Transverse colon (tissue), 4 donors: ENCODE measurements around the gene PABPN1L. TPM values are rescaled to one million over a fixed set of nuclear protein-coding genes. Genes with fewer than 3 reads are reported as not detected.

Experiments
- DNase-seq: peaks from one replicate; pipeline ENCODE4 v3.0.0-alpha.2; 2019
- H3K27ac ChIP-seq, 4 donors: fragments of 200-600 bp; sonication (generic); 2 replicates each; pipeline ENCODE4 v1.5.1; 2016 to 2018; ENCODE audit warnings: inconsistent platforms in 4 of 4
- H3K27me3 ChIP-seq: fragments of 200-600 bp; sonication (generic); 2 replicates; pipeline ENCODE4 v1.5.1; 2017; ENCODE audit warnings: inconsistent platforms
- H3K36me3 ChIP-seq, 4 donors: fragments of 200-600 bp; sonication (generic); 2 replicates each; pipeline ENCODE4 v1.5.1; 2017 to 2019; ENCODE audit warnings: inconsistent platforms in 4 of 4
- H3K4me1 ChIP-seq, 4 donors: fragments of 200-600 bp; sonication (generic); 2 replicates each; pipeline ENCODE4 v1.5.1; 2017 to 2020; ENCODE audit warnings: inconsistent platforms in 4 of 4
- H3K4me3 ChIP-seq, 4 donors: fragments of 200-600 bp; sonication (generic); 1 replicate in 1 of 4; 2 replicates in 3 of 4; pipeline versions ENCODE4 v1.5.1 to v1.6.1; 2017 to 2019; ENCODE audit warnings: inconsistent platforms in 4 of 4
- H3K9me3 ChIP-seq, 2 donors: fragments of 200-600 bp; sonication (generic); 2 replicates each; pipeline ENCODE4 v1.5.1; 2017 to 2019; ENCODE audit warnings: inconsistent platforms in 2 of 2
- EP300 ChIP-seq: sonication (generic); formaldehyde crosslinking; IDR thresholded peaks from one replicate; pipeline ENCODE4 v1.6.1; 2017; ENCODE audit warnings: antibody characterized with exemption, low read depth
- POLR2A ChIP-seq: fragments of 450-650 bp; IDR thresholded peaks from one replicate; pipeline ENCODE4 v1.6.1; 2016; ENCODE audit warnings: antibody characterized with exemption, mild to moderate bottlenecking, moderate library complexity
- POLR2AphosphoS5 ChIP-seq, 3 donors: sonication (generic); formaldehyde crosslinking; IDR thresholded peaks; one replicate each; pipeline ENCODE4 v1.6.1; 2016; ENCODE audit warnings: antibody characterized with exemption in 3 of 3
- WGBS, 2 donors: methylation state at CpG; one replicate each; pipeline ENCODE4 v1.1.5; 2018; ENCODE audit warnings: low coverage in 1 of 2; 5-methylcytosine and 5-hydroxymethylcytosine counted together
- in situ Hi-C, 4 donors: fragments of 200-750 bp; cut with MboI; loops; one replicate each; pipeline versions ENCODE4 v1.15.0 to v1.15.1; 2017; ENCODE audit warnings: low sequenced_read_pairs in 3 of 4, low pct_ligation_motif_present in 1 of 4, low pct_unique_long_range_greater_than_20kb in 1 of 4
- intact Hi-C: fragments of 100-400 bp; cut with DNase I; formaldehyde crosslinking; loops from one replicate; pipeline ENCODE4 v1.15.1; 2023; ENCODE audit warnings: low total_unique reads
- total RNA-seq, 4 donors: library from RNA; depleted of rRNA; stranded (reverse); fragments of >200 nt; gene quantifications; one replicate each; pipeline ENCODE4 v1.1.0, GENCODE V29; 2016
- TF ChIP-seq, protein P1 (sequence below), 5 experiments: fragments of 200-600 bp in 3 of 5; fragments of 450-650 bp in 2 of 5; sonication (generic) in 3 of 5; IDR thresholded peaks; 1 replicate in 2 of 5; 2 replicates in 3 of 5; pipeline ENCODE4 v1.5.1; 2016 to 2017; ENCODE audit warnings: antibody characterized with exemption in 5 of 5, inconsistent platforms in 3 of 5, mild to moderate bottlenecking in 2 of 5, moderate library complexity in 1 of 5

PABPN1L gene
- total RNA-seq, 4 donors from 2014 or later, result not detected

DNA sequence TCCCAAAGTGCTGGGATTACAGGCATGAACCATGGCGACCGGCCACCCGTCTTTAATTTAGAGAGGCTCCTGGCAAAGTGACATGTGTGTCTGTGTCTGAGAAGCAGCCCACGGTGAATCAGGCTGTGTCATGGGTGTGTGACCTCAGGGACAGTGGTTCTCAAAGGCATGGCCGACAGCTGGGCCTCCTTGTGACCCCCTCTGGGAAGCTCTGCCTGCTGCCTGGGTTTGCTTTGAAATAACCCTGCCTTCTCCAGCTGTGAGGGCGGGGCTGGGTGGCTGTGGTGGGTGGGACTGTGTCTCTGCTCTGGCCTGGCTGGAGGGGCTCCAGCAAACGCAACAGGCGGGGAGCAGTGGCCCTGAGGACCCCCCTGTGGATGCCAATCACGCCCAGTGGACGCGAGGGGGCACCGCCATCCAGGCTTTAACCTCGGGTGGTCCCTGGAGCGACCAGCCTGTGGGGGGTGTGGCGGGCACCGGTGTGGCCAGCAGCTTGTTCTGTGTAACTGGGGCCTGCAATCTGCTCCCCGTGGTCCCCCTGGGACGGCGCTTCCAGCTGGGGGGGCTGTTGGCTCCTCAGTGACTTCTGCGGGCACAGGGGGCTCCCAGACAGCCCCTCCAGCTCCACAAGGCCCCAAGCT, 46.0 kb downstream of the PABPN1L start:
- H3K27ac ChIP-seq, result no peak overlapping the region
- in situ Hi-C loops (loop anchor here in 1 of 4 donors (25.0 kb wide), 1 partner anchor 392 kb away; the partner anchor contains the start of genes SLC22A31 and ZNF778), intact Hi-C loops (no loop called here)
- no peak overlapping the region for H3K4me3 ChIP-seq
- no peaks in the 10 kb centered on the region for H3K9me3 ChIP-seq
- no peaks in the 10 kb centered on the region for H3K4me1 ChIP-seq
- H3K36me3 ChIP-seq, result peaks cover 0 to 6% (median 3%) of the 10 kb centered on the region in 4 donors
- H3K27me3 ChIP-seq, result no peaks in the 10 kb centered on the region
- TF ChIP-seq, protein P1, sequence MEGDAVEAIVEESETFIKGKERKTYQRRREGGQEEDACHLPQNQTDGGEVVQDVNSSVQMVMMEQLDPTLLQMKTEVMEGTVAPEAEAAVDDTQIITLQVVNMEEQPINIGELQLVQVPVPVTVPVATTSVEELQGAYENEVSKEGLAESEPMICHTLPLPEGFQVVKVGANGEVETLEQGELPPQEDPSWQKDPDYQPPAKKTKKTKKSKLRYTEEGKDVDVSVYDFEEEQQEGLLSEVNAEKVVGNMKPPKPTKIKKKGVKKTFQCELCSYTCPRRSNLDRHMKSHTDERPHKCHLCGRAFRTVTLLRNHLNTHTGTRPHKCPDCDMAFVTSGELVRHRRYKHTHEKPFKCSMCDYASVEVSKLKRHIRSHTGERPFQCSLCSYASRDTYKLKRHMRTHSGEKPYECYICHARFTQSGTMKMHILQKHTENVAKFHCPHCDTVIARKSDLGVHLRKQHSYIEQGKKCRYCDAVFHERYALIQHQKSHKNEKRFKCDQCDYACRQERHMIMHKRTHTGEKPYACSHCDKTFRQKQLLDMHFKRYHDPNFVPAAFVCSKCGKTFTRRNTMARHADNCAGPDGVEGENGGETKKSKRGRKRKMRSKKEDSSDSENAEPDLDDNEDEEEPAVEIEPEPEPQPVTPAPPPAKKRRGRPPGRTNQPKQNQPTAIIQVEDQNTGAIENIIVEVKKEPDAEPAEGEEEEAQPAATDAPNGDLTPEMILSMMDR (IDR thresholded peaks at IDR 0.05), result no peak
- TF ChIP-seq EP300 (no peak), POLR2AphosphoS5 (IDR thresholded peaks at IDR 0.05) (no peak), POLR2A (no peak)
- 88% methylated on average over 19 of the region's 20 CpGs; no CpG with 5 or more reads in 1 of the 2 donors for whole genome bisulfite sequencing, 2 donors
- no peak for DNase-seq

DNA sequence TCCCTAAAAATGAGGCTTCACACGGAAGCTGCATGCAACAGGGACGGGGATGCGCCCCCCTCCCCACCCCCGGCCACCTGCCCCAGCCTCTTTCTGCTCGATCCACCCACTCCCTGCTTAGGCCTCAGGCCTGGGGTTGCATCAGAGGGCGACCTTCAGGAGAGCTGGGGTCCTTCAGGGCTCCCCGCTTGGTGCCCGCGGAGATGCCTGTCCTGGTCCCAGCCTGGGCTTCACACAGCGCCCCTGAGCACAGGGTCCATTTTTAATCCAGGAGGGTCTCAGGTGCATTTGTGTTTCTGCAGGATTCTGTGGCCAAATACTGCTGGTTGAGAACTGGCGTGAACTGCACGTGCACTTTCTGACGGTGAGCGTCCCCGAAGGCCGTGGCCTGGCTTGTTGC, 47.3 kb downstream of the PABPN1L start:
- no peaks in the 10 kb centered on the region for H3K4me1 ChIP-seq
- in situ Hi-C loops (loop anchor here in 1 of 4 donors (25.0 kb wide), 1 partner anchor 393 kb away; the partner anchor contains the start of genes SLC22A31 and ZNF778), intact Hi-C loops (no loop called here)
- no peak for DNase-seq
- no peak overlapping the region for H3K4me3 ChIP-seq
- H3K27me3 ChIP-seq, result no peaks in the 10 kb centered on the region
- H3K9me3 ChIP-seq, result no peaks in the 10 kb centered on the region
- H3K36me3 ChIP-seq, result peaks cover 0 to 6% (median 3%) of the 10 kb centered on the region in 4 donors
- H3K27ac ChIP-seq, result no peak overlapping the region
- WGBS, 2 donors, result 85% methylated on average over 16 of the region's 16 CpGs; no CpG with 5 or more reads in 1 of the 2 donors
- TF ChIP-seq POLR2AphosphoS5 (IDR thresholded peaks at IDR 0.05) (no peak), EP300 (no peak), POLR2A (no peak)
- TF ChIP-seq, protein P1 (IDR thresholded peaks at IDR 0.05), result no peak

GRCh38 chr16:88818575-88818874, 47.9 kb downstream of the PABPN1L start:
- Histone ChIP-seq H3K4me1 (peaks cover 0 to 5% (median under 1%) of the 10 kb centered on the region in 4 donors), H3K36me3 (peaks cover 0 to 6% (median 3%) of the 10 kb centered on the region in 4 donors), H3K27ac (no peak overlapping the region), H3K27me3 (no peaks in the 10 kb centered on the region), H3K9me3 (no peaks in the 10 kb centered on the region), H3K4me3 (no peak overlapping the region)
- WGBS, 2 donors, result 83 to 96% methylated on average over 5 to 18 of the region's 18 CpGs
- no peak for DNase-seq
- intact Hi-C loops (no loop called here), in situ Hi-C loops (loop anchor here in 1 of 4 donors (25.0 kb wide), 1 partner anchor 394 kb away; the partner anchor contains the start of genes SLC22A31 and ZNF778)
- TF ChIP-seq POLR2AphosphoS5 (IDR thresholded peaks at IDR 0.05) (no peak), EP300 (no peak), POLR2A (no peak)
- TF ChIP-seq, protein P1 (IDR thresholded peaks at IDR 0.05), result no peak

GRCh38 chr16:88817785-88818574, 48.5 kb downstream of the PABPN1L start:
- H3K9me3 ChIP-seq, result no peaks in the 10 kb centered on the region
- WGBS, 2 donors, result 80 to 83% methylated on average over 1 to 18 of the region's 40 CpGs
- no peak overlapping the region for H3K27ac ChIP-seq
- peaks cover 0 to 6% (median 3%) of the 10 kb centered on the region in 4 donors for H3K36me3 ChIP-seq
- intact Hi-C loops (no loop called here), in situ Hi-C loops (loop anchor here in 1 of 4 donors (25.0 kb wide), 1 partner anchor 394 kb away; the partner anchor contains the start of genes SLC22A31 and ZNF778)
- H3K27me3 ChIP-seq, result no peaks in the 10 kb centered on the region
- TF ChIP-seq, protein P1 (IDR thresholded peaks at IDR 0.05), result no peak
- TF ChIP-seq EP300 (no peak), POLR2A (no peak), POLR2AphosphoS5 (IDR thresholded peaks at IDR 0.05) (no peak)
- H3K4me1 ChIP-seq, result peaks cover 1 to 10% (median 5%) of the 10 kb centered on the region in 4 donors
- no peak for DNase-seq
- H3K4me3 ChIP-seq, result no peak overlapping the region
